Transverse colon (tissue), 4 donors: ENCODE measurements around the gene APOBEC3H. TPM values are rescaled to one million over a fixed set of nuclear protein-coding genes. Genes with fewer than 3 reads are reported as not detected.
A peak's percentile ranks its signal among the peaks of the same experiment; 100 is the strongest.

ENCODE experiments used
- DNase-seq: peaks from one replicate; pipeline ENCODE4 v3.0.0-alpha.2; 2019
- H3K27ac ChIP-seq, 4 donors: fragments of 200-600 bp; sonication (generic); 2 replicates each; pipeline ENCODE4 v1.5.1; 2016 to 2018; ENCODE audit warnings: inconsistent platforms in 4 of 4
- H3K27me3 ChIP-seq: fragments of 200-600 bp; sonication (generic); 2 replicates; pipeline ENCODE4 v1.5.1; 2017; ENCODE audit warnings: inconsistent platforms
- H3K36me3 ChIP-seq, 4 donors: fragments of 200-600 bp; sonication (generic); 2 replicates each; pipeline ENCODE4 v1.5.1; 2017 to 2019; ENCODE audit warnings: inconsistent platforms in 4 of 4
- H3K4me1 ChIP-seq, 4 donors: fragments of 200-600 bp; sonication (generic); 2 replicates each; pipeline ENCODE4 v1.5.1; 2017 to 2020; ENCODE audit warnings: inconsistent platforms in 4 of 4
- H3K4me3 ChIP-seq, 4 donors: fragments of 200-600 bp; sonication (generic); 1 replicate in 1 of 4; 2 replicates in 3 of 4; pipeline versions ENCODE4 v1.5.1 to v1.6.1; 2017 to 2019; ENCODE audit warnings: inconsistent platforms in 4 of 4
- H3K9me3 ChIP-seq, 2 donors: fragments of 200-600 bp; sonication (generic); 2 replicates each; pipeline ENCODE4 v1.5.1; 2017 to 2019; ENCODE audit warnings: inconsistent platforms in 2 of 2
- EP300 ChIP-seq: sonication (generic); formaldehyde crosslinking; IDR thresholded peaks from one replicate; pipeline ENCODE4 v1.6.1; 2017; ENCODE audit warnings: antibody characterized with exemption, low read depth
- POLR2A ChIP-seq: fragments of 450-650 bp; IDR thresholded peaks from one replicate; pipeline ENCODE4 v1.6.1; 2016; ENCODE audit warnings: antibody characterized with exemption, mild to moderate bottlenecking, moderate library complexity
- POLR2AphosphoS5 ChIP-seq, 3 donors: sonication (generic); formaldehyde crosslinking; IDR thresholded peaks; one replicate each; pipeline ENCODE4 v1.6.1; 2016; ENCODE audit warnings: antibody characterized with exemption in 3 of 3
- WGBS, 2 donors: methylation state at CpG; one replicate each; pipeline ENCODE4 v1.1.5; 2018; ENCODE audit warnings: low coverage in 1 of 2; 5-methylcytosine and 5-hydroxymethylcytosine counted together
- in situ Hi-C, 4 donors: fragments of 200-750 bp; cut with MboI; loops; one replicate each; pipeline versions ENCODE4 v1.15.0 to v1.15.1; 2017; ENCODE audit warnings: low sequenced_read_pairs in 3 of 4, low pct_ligation_motif_present in 1 of 4, low pct_unique_long_range_greater_than_20kb in 1 of 4
- intact Hi-C: fragments of 100-400 bp; cut with DNase I; formaldehyde crosslinking; loops from one replicate; pipeline ENCODE4 v1.15.1; 2023; ENCODE audit warnings: low total_unique reads
- total RNA-seq, 4 donors: library from RNA; depleted of rRNA; stranded (reverse); fragments of >200 nt; gene quantifications; one replicate each; pipeline ENCODE4 v1.1.0, GENCODE V29; 2016
- TF ChIP-seq, protein P1 (sequence below), 5 experiments: fragments of 200-600 bp in 3 of 5; fragments of 450-650 bp in 2 of 5; sonication (generic) in 3 of 5; IDR thresholded peaks; 1 replicate in 2 of 5; 2 replicates in 3 of 5; pipeline ENCODE4 v1.5.1; 2016 to 2017; ENCODE audit warnings: antibody characterized with exemption in 5 of 5, inconsistent platforms in 3 of 5, mild to moderate bottlenecking in 2 of 5, moderate library complexity in 1 of 5

Gene APOBEC3H
- total RNA-seq, 4 donors from 2014 or later, result 0.41 to 2.1 TPM; not detected in 2

DNA sequence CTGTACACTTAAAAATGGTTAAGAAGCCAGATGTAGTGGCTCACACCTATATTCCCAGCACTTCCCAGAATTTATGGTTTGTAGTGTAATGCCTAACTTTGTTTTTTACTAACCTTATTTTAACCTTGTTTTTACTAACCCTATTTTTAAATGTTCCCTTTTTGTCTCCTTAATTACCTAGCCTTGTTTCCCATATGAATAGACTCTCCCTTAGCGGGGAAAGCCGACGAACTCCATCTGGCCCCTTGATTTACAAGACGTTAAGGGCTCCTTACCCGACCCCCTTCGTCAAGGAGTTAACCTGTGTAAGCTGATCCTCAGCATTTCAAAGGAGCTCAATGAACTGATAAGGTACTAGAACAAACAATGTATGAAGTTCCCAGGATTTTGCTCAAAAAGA, 17.1 kb downstream of the APOBEC3H start:
- Histone ChIP-seq H3K4me3 (no peak overlapping the region), H3K9me3 (no peaks in the 10 kb centered on the region), H3K4me1 (peaks cover 0 to 3% (median 0%) of the 10 kb centered on the region in 4 donors), H3K27me3 (peaks cover 23% of the 10 kb centered on the region), H3K27ac (no peak overlapping the region), H3K36me3 (no peaks in the 10 kb centered on the region)
- TF ChIP-seq, protein P1, sequence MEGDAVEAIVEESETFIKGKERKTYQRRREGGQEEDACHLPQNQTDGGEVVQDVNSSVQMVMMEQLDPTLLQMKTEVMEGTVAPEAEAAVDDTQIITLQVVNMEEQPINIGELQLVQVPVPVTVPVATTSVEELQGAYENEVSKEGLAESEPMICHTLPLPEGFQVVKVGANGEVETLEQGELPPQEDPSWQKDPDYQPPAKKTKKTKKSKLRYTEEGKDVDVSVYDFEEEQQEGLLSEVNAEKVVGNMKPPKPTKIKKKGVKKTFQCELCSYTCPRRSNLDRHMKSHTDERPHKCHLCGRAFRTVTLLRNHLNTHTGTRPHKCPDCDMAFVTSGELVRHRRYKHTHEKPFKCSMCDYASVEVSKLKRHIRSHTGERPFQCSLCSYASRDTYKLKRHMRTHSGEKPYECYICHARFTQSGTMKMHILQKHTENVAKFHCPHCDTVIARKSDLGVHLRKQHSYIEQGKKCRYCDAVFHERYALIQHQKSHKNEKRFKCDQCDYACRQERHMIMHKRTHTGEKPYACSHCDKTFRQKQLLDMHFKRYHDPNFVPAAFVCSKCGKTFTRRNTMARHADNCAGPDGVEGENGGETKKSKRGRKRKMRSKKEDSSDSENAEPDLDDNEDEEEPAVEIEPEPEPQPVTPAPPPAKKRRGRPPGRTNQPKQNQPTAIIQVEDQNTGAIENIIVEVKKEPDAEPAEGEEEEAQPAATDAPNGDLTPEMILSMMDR (IDR thresholded peaks at IDR 0.05), result no peak
- TF ChIP-seq EP300, result no peak
- no peak for TF ChIP-seq POLR2AphosphoS5 (IDR thresholded peaks at IDR 0.05)
- TF ChIP-seq POLR2A, result no peak
- 41 to 58% methylated on average over 6 of the region's 6 CpGs for WGBS, 2 donors
- intact Hi-C loops (no loop called here), in situ Hi-C loops (loop anchor here (10.0 to 25.0 kb wide), 4 partner anchors 102 to 252 kb away; partner anchors contain the start of genes APOBEC3C (in 1 of the 4), APOBEC3D (in 1 of the 4) and CBX6 (in 1 of the 4))
- DNase-seq, result no peak

DNA sequence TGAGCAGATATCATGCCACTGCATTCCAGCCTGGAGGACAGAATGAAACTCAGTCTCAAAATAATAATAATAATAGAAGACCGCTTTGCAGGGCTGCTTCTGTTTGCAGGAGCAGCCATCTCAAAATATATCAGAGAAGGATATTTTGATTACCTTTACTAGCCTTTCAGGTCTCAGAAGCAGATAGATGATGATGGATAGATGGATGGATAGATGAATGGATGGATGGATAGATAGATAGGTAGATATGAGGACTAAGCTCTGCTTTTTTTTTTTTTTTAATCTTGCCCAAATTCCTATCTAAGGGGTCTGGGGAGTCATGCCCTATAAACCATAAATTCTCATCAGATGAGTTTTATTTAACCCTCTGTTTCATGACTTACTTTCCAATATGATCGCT, 18.5 kb downstream of the APOBEC3H start:
- DNase-seq, result no peak
- Histone ChIP-seq H3K9me3 (no peaks in the 10 kb centered on the region), H3K27ac (no peak overlapping the region), H3K4me3 (no peak overlapping the region), H3K27me3 (peaks cover 23% of the 10 kb centered on the region), H3K36me3 (no peaks in the 10 kb centered on the region), H3K4me1 (peaks cover 0 to 3% (median 0%) of the 10 kb centered on the region in 4 donors)
- in situ Hi-C loops (loop anchor here (5.0 to 25.0 kb wide), 5 partner anchors 103 to 253 kb away; partner anchors contain the start of genes APOBEC3C (in 1 of the 4), APOBEC3D (in 1 of the 4) and CBX6 (in 1 of the 4)), intact Hi-C loops (no loop called here)
- WGBS, 2 donors, result 81 to 100% methylated on average over 1 to 2 of the region's 2 CpGs
- no peak for TF ChIP-seq POLR2A
- TF ChIP-seq, protein P1 (IDR thresholded peaks at IDR 0.05), result no peak
- no peak for TF ChIP-seq EP300
- TF ChIP-seq POLR2AphosphoS5 (IDR thresholded peaks at IDR 0.05), result no peak

DNA sequence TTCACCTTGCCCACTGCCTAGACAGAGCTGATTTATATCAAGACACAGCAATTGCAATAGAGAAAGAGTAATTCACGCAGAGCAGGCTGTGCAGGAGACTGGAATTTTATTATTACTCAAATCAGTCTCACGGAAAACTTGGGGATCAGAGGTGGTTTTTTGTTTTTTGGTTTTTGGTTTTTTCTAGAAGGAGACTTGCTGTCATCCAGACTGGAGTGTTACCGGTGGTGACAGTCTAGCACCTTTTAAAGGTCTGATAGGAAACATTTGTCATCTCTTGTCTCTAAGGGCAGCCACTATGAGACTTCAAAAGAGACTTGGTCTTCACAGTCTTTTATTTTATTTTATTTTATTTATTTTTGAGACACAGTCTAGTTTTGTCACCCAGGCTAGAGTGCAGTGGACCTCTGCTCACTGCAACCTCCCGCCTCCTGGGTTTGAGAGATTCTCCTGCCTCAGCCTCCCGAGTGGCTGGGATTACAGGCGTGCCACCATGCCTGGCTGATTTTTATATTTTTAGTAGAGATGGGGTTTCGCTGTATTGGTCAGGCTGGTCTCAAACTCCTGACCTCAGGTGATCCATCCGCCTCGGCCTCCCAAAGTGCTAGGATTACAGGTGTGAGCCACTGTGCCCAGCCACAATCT, 19.1 kb downstream of the APOBEC3H start:
- Histone ChIP-seq H3K27ac (no peak overlapping the region), H3K4me1 (peaks cover 0 to 3% (median 0%) of the 10 kb centered on the region in 4 donors), H3K4me3 (no peak overlapping the region), H3K36me3 (no peaks in the 10 kb centered on the region), H3K9me3 (no peaks in the 10 kb centered on the region), H3K27me3 (peaks cover 23% of the 10 kb centered on the region)
- no peak for DNase-seq
- TF ChIP-seq POLR2AphosphoS5 (IDR thresholded peaks at IDR 0.05) (no peak), POLR2A (no peak), EP300 (no peak)
- TF ChIP-seq, protein P1 (IDR thresholded peaks at IDR 0.05), result no peak
- intact Hi-C loops, result no loop called here
- WGBS, 2 donors, result 74 to 80% methylated on average over 2 to 9 of the region's 9 CpGs
- in situ Hi-C loops, result loop anchor here (5.0 to 25.0 kb wide), 5 partner anchors 104 to 254 kb away; partner anchors contain the start of genes APOBEC3C (in 1 of the 4), APOBEC3D (in 1 of the 4) and CBX6 (in 1 of the 4)

DNA sequence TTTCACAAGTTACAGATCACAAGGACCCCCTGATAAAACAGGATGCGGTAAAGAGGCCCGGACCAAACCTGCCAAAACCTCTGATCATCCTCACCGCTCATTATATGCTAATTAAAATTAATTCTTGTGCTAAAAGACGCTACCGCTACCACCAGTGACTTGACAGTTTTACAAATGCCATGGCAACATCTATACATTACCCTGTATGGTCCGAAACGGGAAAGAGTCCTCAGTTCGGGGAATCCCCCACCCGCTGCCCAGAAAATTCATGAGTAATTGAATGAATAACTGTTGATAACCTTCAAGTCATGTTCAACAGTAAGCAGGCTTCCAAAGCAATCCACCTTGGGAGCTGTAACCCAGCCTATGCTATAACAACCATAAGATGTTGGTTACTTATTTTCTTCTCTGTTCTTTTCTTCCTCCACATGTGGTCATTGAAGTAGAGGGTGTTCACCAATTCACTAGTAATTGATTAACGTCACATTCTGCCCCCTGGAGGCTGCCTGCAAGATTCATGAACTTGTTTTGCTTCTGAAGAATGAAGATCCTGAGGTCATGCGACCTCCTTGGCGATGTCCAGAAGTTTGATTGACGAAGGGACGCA, 20.6 kb downstream of the APOBEC3H start:
- no peak overlapping the region for H3K4me3 ChIP-seq
- WGBS, 2 donors, result 42 to 100% methylated on average over 2 to 14 of the region's 14 CpGs
- H3K4me1 ChIP-seq, result peaks cover 0 to 3% (median 0%) of the 10 kb centered on the region in 4 donors
- in situ Hi-C loops, result loop anchor here (5.0 to 25.0 kb wide), 5 partner anchors 105 to 255 kb away; partner anchors contain the start of genes APOBEC3C (in 1 of the 4), APOBEC3D (in 1 of the 4) and CBX6 (in 1 of the 4)
- intact Hi-C loops, result no loop called here
- no peaks in the 10 kb centered on the region for H3K36me3 ChIP-seq
- peak; percentile 81 for DNase-seq
- TF ChIP-seq POLR2A, result no peak
- TF ChIP-seq, protein P1 (IDR thresholded peaks at IDR 0.05), result peak; percentile 36 to 55 (median 40)
- peaks cover 23% of the 10 kb centered on the region for H3K27me3 ChIP-seq
- no peaks in the 10 kb centered on the region for H3K9me3 ChIP-seq
- no peak overlapping the region for H3K27ac ChIP-seq
